Stimulated activated naive CD4-positive, alpha-beta T cell treated with Interleukin-2 at 50 U/mL for 16 hours (primary cell): ENCODE measurements around the gene FOXK1.

Source experiments
- DNase-seq: peaks from one replicate; lab custom pipeline; 2025; lab: John Stamatoyannopoulos, UW

FOXK1 gene

GRCh38 chr7:4819560-4820404 lies 137.7 kb downstream of the FOXK1 start:
- DNase-seq = no peak

DNA sequence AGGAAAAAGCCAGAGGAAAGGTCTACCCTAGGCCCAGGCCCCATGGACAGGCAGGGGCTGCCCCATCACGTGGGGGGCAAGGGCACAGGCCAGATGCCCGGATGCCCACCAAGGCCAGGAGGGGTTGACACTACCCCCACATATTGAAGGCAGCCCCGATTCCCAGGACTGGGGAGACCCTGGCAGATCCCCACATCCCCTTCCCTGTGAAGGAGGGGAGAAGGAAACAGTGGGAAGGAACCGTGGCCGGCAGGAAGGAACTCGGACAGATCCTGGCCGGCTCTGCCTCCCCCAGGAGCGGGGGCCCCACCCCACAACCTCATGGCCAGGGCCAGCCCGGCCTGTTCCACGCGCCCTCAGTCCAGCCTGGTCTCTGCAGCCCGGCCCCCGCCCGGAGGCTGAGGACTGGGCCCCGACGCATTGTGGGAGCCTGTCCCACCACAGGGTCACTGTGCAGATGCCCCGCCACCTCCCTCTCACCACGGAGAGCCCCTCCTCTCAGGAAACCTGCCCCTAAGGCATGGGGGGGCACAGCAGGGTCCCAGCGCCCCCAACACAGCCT lies 138.4 kb downstream of the FOXK1 start:
- DNase-seq = no peak
